Neural cell (in vitro differentiated cells): ENCODE measurements around the gene SGCD. TPM values are rescaled to one million over a fixed set of nuclear protein-coding genes. Genes with fewer than 3 reads are reported as not detected.
A peak's percentile ranks its signal among the peaks of the same experiment; 100 is the strongest.

Experiments used
- H2AFZ ChIP-seq: fragments of 200-600, 300-800 bp; sonication (generic), shearing (Covaris generic); 2 replicates; pipeline ENCODE4 v1.6.0; 2014; ENCODE audit warnings: low read depth, mild to moderate bottlenecking, antibody characterized with exemption, low read length, moderate library complexity
- H3F3A ChIP-seq: fragments of 200-600 bp; shearing (Covaris generic); 2 replicates; pipeline ENCODE4 v1.6.1; 2016; ENCODE audit warnings: mild to moderate bottlenecking, moderate library complexity, mixed read lengths, antibody characterized with exemption, low read length; ENCODE audit not compliant: insufficient read depth, poor library complexity, severe bottlenecking
- H3K27ac ChIP-seq: fragments of 200-600, 300-800 bp; sonication (generic), shearing (Covaris generic); 2 replicates; pipeline ENCODE4 v1.5.1; 2014; ENCODE audit warnings: mild to moderate bottlenecking, low read length, moderate library complexity
- H3K27me3 ChIP-seq: fragments of 300-800, 200-600 bp; sonication (generic), shearing (Covaris generic); 2 replicates; pipeline ENCODE4 v1.6.0; 2014; ENCODE audit warnings: mild to moderate bottlenecking, low read depth, low read length, moderate library complexity; ENCODE audit not compliant: insufficient read depth
- H3K36me3 ChIP-seq: fragments of 300-800, 200-600 bp; sonication (generic), shearing (Covaris generic); 2 replicates; pipeline ENCODE4 v1.5.1; 2014; ENCODE audit warnings: mild to moderate bottlenecking, antibody characterized with exemption, low read length, moderate library complexity; ENCODE audit not compliant: insufficient read depth
- H3K4me2 ChIP-seq: fragments of 300-800, 200-600 bp; sonication (generic), shearing (Covaris generic); 2 replicates; pipeline ENCODE4 v1.6.0; 2014; ENCODE audit warnings: mild to moderate bottlenecking, low read length
- H3K4me3 ChIP-seq: fragments of 300-800, 200-600 bp; sonication (generic), shearing (Covaris generic); 2 replicates; pipeline ENCODE4 v1.5.1; 2014; ENCODE audit warnings: mild to moderate bottlenecking, low read length, moderate library complexity
- H3K79me2 ChIP-seq: fragments of 200-600 bp; shearing (Covaris generic); replicated peaks from 2 replicates; pipeline ENCODE4 v1.6.0; 2014; ENCODE audit warnings: mild to moderate bottlenecking, low read length, moderate library complexity; ENCODE audit not compliant: insufficient read depth
- H3K9ac ChIP-seq: fragments of 300-800, 200-600 bp; sonication (generic), shearing (Covaris generic); 2 replicates; pipeline ENCODE4 v1.6.1; 2016; ENCODE audit warnings: mild to moderate bottlenecking, low read length, mixed read lengths
- H3K9me2 ChIP-seq: fragments of 200-600 bp; shearing (Covaris generic); 2 replicates; pipeline ENCODE4 v1.6.1; 2016; ENCODE audit warnings: mild to moderate bottlenecking, low read length, mixed read lengths; ENCODE audit not compliant: insufficient read depth
- H3K9me3 ChIP-seq: fragments of 200-600, 300-800 bp; sonication (generic), shearing (Covaris generic); 2 replicates; pipeline ENCODE4 v1.6.1; 2016; ENCODE audit warnings: mild to moderate bottlenecking, mixed run types, low read length, moderate library complexity, mixed read lengths
- H4K20me1 ChIP-seq: fragments of 200-600 bp; shearing (Covaris generic); 2 replicates; pipeline ENCODE4 v1.6.1; 2016; ENCODE audit warnings: mild to moderate bottlenecking, mixed run types; ENCODE audit not compliant: insufficient read depth
- EP300 ChIP-seq: fragments of 450-650 bp; conservative IDR thresholded peaks from 2 replicates; pipeline ENCODE4 v1.6.1; 2014; ENCODE audit warnings: antibody characterized with exemption, mild to moderate bottlenecking, moderate library complexity; ENCODE audit not compliant: poor library complexity, severe bottlenecking
- EZH2 ChIP-seq: fragments of 200-600, 300-800 bp; shearing (Covaris generic), sonication (generic); IDR thresholded peaks from 2 replicates; pipeline ENCODE4 v1.6.1; 2014; ENCODE audit warnings: antibody characterized with exemption, low read length, borderline replicate concordance, mild to moderate bottlenecking; ENCODE audit not compliant: insufficient read depth, poor library complexity, severe bottlenecking
- MXI1 ChIP-seq: fragments of 450-650 bp; conservative IDR thresholded peaks from 2 replicates; pipeline ENCODE4 v1.6.1; 2014; ENCODE audit warnings: antibody characterized with exemption, mild to moderate bottlenecking; ENCODE audit not compliant: poor library complexity, severe bottlenecking
- POLR2AphosphoS5 ChIP-seq: IDR thresholded peaks from 2 replicates; pipeline ENCODE4 v1.6.1; 2012
- RAD21 ChIP-seq: fragments of 450-650 bp; conservative IDR thresholded peaks from 2 replicates; pipeline ENCODE4 v1.6.1; 2014; ENCODE audit warnings: antibody characterized with exemption, mild to moderate bottlenecking, moderate library complexity
- SMC3 ChIP-seq: fragments of 450-650 bp; conservative IDR thresholded peaks from 2 replicates; pipeline ENCODE4 v1.6.1; 2014; ENCODE audit warnings: antibody characterized with exemption, mild to moderate bottlenecking, moderate library complexity; ENCODE audit not compliant: poor library complexity
- TAF1 ChIP-seq: IDR thresholded peaks from 2 replicates; pipeline ENCODE4 v1.6.1; 2012; ENCODE audit warnings: low read depth
- polyA plus RNA-seq: library from polyadenylated mRNA; depleted of rRNA; stranded (reverse); fragments of >200 nt; gene quantifications from 2 replicates; pipeline ENCODE4 v1.2.3, GENCODE V29; 2014
- TF ChIP-seq, protein P1 (sequence below): fragments of 450-650 bp; IDR thresholded peaks from 2 replicates; pipeline ENCODE4 v1.5.1; 2014; ENCODE audit warnings: antibody characterized with exemption, mild to moderate bottlenecking, moderate library complexity; ENCODE audit not compliant: poor library complexity, severe bottlenecking
- TF ChIP-seq, protein P2 (sequence below): IDR thresholded peaks from 2 replicates; pipeline ENCODE4 v1.6.1; 2012; ENCODE audit warnings: borderline replicate concordance

The SGCD gene
- polyA plus RNA-seq, 1 donor from 2014 or later = 3.4 TPM

DNA sequence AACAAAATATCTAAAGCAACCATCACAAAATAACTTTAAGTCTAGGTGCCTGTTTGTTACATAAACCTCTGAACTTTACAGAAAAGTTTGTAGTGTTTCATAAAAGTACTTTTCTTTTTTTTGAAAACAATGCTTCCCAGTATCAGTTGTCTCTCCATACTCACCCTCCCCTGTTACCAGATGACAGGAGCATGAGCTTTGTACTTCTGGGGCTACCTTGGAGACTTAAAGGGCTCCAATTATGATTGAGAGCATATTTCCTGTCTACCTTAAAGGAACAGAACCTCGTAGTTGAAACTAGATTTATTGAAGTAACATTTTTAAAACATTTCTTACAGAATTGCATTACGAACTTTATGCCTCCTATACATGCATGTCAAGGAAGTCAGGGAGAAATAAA is 467.7 kb downstream of the SGCD start:
- H3K4me2 ChIP-seq = peak overlapping the region; percentile 19
- no peaks in the 10 kb centered on the region for H3K9me3 ChIP-seq
- no peaks in the 10 kb centered on the region for H3K79me2 ChIP-seq
- no peak overlapping the region for H3K27ac ChIP-seq
- H3K27me3 ChIP-seq = no peaks in the 10 kb centered on the region
- no peaks in the 10 kb centered on the region for H4K20me1 ChIP-seq
- H3F3A ChIP-seq = no peaks in the 10 kb centered on the region
- H3K9me2 ChIP-seq = no peaks in the 10 kb centered on the region
- no peak overlapping the region for H3K9ac ChIP-seq
- no peak overlapping the region for H2AFZ ChIP-seq
- no peaks in the 10 kb centered on the region for H3K36me3 ChIP-seq
- H3K4me3 ChIP-seq = no peak overlapping the region
- no peak for TF ChIP-seq EP300
- no peak for TF ChIP-seq MXI1
- no peak for TF ChIP-seq SMC3
- no peak for TF ChIP-seq TAF1
- TF ChIP-seq RAD21 = no peak
- TF ChIP-seq EZH2 = no peak
- TF ChIP-seq POLR2AphosphoS5 = no peak
- TF ChIP-seq, protein P1, sequence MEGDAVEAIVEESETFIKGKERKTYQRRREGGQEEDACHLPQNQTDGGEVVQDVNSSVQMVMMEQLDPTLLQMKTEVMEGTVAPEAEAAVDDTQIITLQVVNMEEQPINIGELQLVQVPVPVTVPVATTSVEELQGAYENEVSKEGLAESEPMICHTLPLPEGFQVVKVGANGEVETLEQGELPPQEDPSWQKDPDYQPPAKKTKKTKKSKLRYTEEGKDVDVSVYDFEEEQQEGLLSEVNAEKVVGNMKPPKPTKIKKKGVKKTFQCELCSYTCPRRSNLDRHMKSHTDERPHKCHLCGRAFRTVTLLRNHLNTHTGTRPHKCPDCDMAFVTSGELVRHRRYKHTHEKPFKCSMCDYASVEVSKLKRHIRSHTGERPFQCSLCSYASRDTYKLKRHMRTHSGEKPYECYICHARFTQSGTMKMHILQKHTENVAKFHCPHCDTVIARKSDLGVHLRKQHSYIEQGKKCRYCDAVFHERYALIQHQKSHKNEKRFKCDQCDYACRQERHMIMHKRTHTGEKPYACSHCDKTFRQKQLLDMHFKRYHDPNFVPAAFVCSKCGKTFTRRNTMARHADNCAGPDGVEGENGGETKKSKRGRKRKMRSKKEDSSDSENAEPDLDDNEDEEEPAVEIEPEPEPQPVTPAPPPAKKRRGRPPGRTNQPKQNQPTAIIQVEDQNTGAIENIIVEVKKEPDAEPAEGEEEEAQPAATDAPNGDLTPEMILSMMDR = no peak

- H3K9ac ChIP-seq = no peak overlapping the region
- H3K9me2 ChIP-seq = no peaks in the 10 kb centered on the region
- H3K36me3 ChIP-seq = no peaks in the 10 kb centered on the region
- no peaks in the 10 kb centered on the region for H3F3A ChIP-seq
- no peaks in the 10 kb centered on the region for H4K20me1 ChIP-seq
- H3K27ac ChIP-seq = no peak overlapping the region
- no peaks in the 10 kb centered on the region for H3K9me3 ChIP-seq
- no peaks in the 10 kb centered on the region for H3K79me2 ChIP-seq
- TF ChIP-seq TAF1 = no peak
- TF ChIP-seq MXI1 = no peak
- TF ChIP-seq EZH2 = no peak
- no peak for TF ChIP-seq SMC3
- TF ChIP-seq, protein P1 = no peak
- TF ChIP-seq EP300 = no peak
- TF ChIP-seq RAD21 = no peak
- TF ChIP-seq, protein P2, sequence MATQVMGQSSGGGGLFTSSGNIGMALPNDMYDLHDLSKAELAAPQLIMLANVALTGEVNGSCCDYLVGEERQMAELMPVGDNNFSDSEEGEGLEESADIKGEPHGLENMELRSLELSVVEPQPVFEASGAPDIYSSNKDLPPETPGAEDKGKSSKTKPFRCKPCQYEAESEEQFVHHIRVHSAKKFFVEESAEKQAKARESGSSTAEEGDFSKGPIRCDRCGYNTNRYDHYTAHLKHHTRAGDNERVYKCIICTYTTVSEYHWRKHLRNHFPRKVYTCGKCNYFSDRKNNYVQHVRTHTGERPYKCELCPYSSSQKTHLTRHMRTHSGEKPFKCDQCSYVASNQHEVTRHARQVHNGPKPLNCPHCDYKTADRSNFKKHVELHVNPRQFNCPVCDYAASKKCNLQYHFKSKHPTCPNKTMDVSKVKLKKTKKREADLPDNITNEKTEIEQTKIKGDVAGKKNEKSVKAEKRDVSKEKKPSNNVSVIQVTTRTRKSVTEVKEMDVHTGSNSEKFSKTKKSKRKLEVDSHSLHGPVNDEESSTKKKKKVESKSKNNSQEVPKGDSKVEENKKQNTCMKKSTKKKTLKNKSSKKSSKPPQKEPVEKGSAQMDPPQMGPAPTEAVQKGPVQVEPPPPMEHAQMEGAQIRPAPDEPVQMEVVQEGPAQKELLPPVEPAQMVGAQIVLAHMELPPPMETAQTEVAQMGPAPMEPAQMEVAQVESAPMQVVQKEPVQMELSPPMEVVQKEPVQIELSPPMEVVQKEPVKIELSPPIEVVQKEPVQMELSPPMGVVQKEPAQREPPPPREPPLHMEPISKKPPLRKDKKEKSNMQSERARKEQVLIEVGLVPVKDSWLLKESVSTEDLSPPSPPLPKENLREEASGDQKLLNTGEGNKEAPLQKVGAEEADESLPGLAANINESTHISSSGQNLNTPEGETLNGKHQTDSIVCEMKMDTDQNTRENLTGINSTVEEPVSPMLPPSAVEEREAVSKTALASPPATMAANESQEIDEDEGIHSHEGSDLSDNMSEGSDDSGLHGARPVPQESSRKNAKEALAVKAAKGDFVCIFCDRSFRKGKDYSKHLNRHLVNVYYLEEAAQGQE = no peak
- TF ChIP-seq POLR2AphosphoS5 = no peak
- H3K27me3 ChIP-seq = no peaks in the 10 kb centered on the region
- no peak overlapping the region for H3K4me2 ChIP-seq
- H3K4me3 ChIP-seq = no peak overlapping the region
- no peak overlapping the region for H2AFZ ChIP-seq
Measured at GRCh38 chr5:156798201-156798600, 471.2 kb downstream of the SGCD start.
